Small intestine (tissue), 7 donors: ENCODE measurements around the gene SPTB. TPM values are rescaled to one million over a fixed set of nuclear protein-coding genes. Genes with fewer than 3 reads are reported as not detected.

Experiments
- DNase-seq, 2 donors: peaks; one replicate each; pipeline versions ENCODE4 v3.0.0 to v3.0.0-alpha.2; 2013
- FAIRE-seq: peaks from 2 replicates; lab custom pipeline; 2012; peaks lifted over from hg19 to GRCh38; lab: Jason Lieb, UNC
- H3K27ac ChIP-seq, 3 donors: one replicate each; pipeline ENCODE4 v1.5.1; 2013; ENCODE audit warnings: low read length in 2 of 3, mild to moderate bottlenecking in 2 of 3, control low read depth in 1 of 3, inconsistent platforms in 1 of 3, low read depth in 1 of 3, moderate library complexity in 1 of 3
- H3K27me3 ChIP-seq, 3 donors: one replicate each; pipeline ENCODE4 v1.6.1; 2013; ENCODE audit warnings: low read length in 3 of 3, inconsistent platforms in 1 of 3; ENCODE audit not compliant: control insufficient read depth in 3 of 3, insufficient read depth in 3 of 3
- H3K36me3 ChIP-seq, 3 donors: one replicate each; pipeline ENCODE4 v1.6.1; 2013; ENCODE audit warnings: low read length in 3 of 3, inconsistent platforms in 1 of 3, low read depth in 1 of 3, mild to moderate bottlenecking in 1 of 3, moderate library complexity in 1 of 3; ENCODE audit not compliant: control insufficient read depth in 3 of 3, insufficient read depth in 2 of 3
- H3K4me1 ChIP-seq, 3 donors: one replicate each; pipeline ENCODE4 v1.6.1; 2013; ENCODE audit warnings: low read length in 2 of 3, inconsistent platforms in 1 of 3, low read depth in 1 of 3, mild to moderate bottlenecking in 1 of 3, moderate library complexity in 1 of 3; ENCODE audit not compliant: control insufficient read depth in 3 of 3, insufficient read depth in 2 of 3
- H3K4me3 ChIP-seq, 3 donors: one replicate each; pipeline ENCODE4 v1.5.1; 2013; ENCODE audit warnings: low read length in 3 of 3, control low read depth in 1 of 3, inconsistent platforms in 1 of 3, low read depth in 1 of 3, mild to moderate bottlenecking in 1 of 3, moderate library complexity in 1 of 3
- H3K9me3 ChIP-seq, 2 donors: one replicate each; pipeline ENCODE4 v1.6.1; 2013; ENCODE audit warnings: low read depth in 1 of 2, low read length in 1 of 2; ENCODE audit not compliant: control insufficient read depth in 2 of 2, insufficient read depth in 1 of 2
- WGBS, 3 donors: extraction: QIAGEN DNeasy Blood & Tissue Kit; methylation state at CpG; one replicate each; pipeline ENCODE4 v1.1.7; 2013; 5-methylcytosine and 5-hydroxymethylcytosine counted together
- polyA plus RNA-seq, 4 donors: library from polyadenylated mRNA; stranded (reverse) in 3 of 4; unstranded in 1 of 4; fragments of 200-250 nt in 3 of 4; fragments of 120-200 nt in 1 of 4; gene quantifications; one replicate each; pipeline versions ENCODE4 v1.2.1 to v1.2.3, GENCODE V29; 2013
- donor health status: healthy with polysubstance abuse.
- donor health status: control.
- donor health status: control.
- donor health status: Bipolar disorder and iron deficiency.
- donor health status: healthy.

Gene SPTB
- polyA plus RNA-seq, 4 donors: under 0.01 to 1.2 (median 0.66) TPM

DNA sequence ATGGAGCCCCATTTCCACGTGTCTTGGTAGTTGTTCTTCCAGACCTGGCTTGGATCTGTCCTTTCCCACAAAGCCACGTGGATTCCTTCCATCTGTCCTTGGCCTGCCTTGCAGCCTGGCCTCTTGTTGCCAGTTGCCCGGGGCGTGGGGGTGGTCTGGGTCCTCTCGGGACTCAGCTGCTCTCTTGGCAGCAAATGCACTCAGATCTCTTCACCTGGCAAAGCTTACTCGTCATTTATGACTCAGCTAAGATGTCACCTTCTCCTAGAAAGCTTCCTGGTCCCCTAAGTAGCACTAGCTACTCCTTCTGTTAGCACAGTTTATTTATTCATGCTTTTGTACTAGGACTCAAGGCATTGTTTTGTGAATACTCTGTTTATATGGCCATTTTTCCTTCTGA lies 161.8 kb downstream of the SPTB start:
- peaks cover 0 to 38% (median 0%) of the 10 kb centered on the region in 3 donors for H3K36me3 ChIP-seq
- FAIRE-seq: no peak
- no peaks in the 10 kb centered on the region for H3K9me3 ChIP-seq
- no peaks in the 10 kb centered on the region for H3K27me3 ChIP-seq
- peaks cover 10 to 74% (median 17%) of the 10 kb centered on the region in 3 donors for H3K4me1 ChIP-seq
- DNase-seq: peak; percentile 56 to 63
- H3K4me3 ChIP-seq: no peak overlapping the region
- H3K27ac ChIP-seq: peak overlapping the region in 2 of 3 donors; percentile 8 to 88
- 11 to 43% (median 28%) methylated on average over 6 of the region's 6 CpGs for WGBS, 3 donors

DNA sequence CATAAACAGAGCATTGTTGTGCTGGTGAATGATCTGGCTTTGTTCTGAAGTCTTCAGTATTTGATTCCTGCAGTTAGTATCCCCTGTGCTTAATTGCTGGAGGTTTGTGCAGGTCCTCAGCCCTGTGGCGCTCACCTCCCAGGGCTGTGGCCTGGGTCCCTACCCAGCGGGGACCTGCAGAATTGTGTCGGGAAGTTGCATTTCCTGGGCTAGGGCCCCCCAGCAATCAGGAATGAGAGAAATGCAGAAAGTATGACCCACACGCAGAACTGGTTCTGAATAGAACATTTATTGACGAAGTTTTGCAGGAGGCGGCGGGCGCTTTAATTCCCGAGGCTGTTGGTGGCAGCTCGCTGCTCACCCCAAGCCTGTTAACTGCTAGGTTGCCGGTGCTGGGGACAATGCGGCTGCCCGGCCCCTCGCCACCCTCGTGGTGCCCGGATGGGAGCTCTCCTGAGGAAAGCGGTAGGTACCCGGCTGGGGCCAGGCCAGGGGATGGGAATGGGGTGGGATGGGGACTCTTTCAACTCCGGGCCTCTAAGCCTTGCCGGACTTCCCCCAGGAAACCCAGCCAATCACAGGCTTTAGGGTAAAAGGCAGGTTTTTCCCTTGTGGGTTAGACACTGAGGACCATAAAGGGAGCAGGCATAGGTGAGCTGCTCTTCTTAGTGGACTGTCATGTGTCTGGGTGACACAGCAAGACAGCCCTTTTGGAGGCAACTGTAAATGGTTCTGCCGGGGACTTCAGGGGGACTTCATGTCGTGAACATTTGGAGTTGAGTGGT lies 163.9 kb downstream of the SPTB start:
- Histone ChIP-seq H3K4me3 (peak overlapping the region in 1 of 3 donors; percentile 12), H3K27ac (peak overlapping the region in 2 of 3 donors; percentile 57 to 88)
- DNase-seq: peak in 1 of 2 donors; percentile 64

GRCh38 chr14:64715146-64715627 lies 164.5 kb downstream of the SPTB start:
- H3K4me1 ChIP-seq: peaks cover 10 to 53% (median 11%) of the 10 kb centered on the region in 3 donors

More for the DNA sequence above, 163.9 kb downstream of the SPTB start:
- no peaks in the 10 kb centered on the region for H3K9me3 ChIP-seq
- WGBS, 3 donors: 22 to 47% (median 43%) methylated on average over 21 to 22 of the region's 22 CpGs
- H3K36me3 ChIP-seq: peaks cover 0 to 35% (median 0%) of the 10 kb centered on the region in 3 donors
- no peak for FAIRE-seq
- no peaks in the 10 kb centered on the region for H3K27me3 ChIP-seq
- H3K4me1 ChIP-seq: peaks cover 10 to 59% (median 11%) of the 10 kb centered on the region in 3 donors

DNA sequence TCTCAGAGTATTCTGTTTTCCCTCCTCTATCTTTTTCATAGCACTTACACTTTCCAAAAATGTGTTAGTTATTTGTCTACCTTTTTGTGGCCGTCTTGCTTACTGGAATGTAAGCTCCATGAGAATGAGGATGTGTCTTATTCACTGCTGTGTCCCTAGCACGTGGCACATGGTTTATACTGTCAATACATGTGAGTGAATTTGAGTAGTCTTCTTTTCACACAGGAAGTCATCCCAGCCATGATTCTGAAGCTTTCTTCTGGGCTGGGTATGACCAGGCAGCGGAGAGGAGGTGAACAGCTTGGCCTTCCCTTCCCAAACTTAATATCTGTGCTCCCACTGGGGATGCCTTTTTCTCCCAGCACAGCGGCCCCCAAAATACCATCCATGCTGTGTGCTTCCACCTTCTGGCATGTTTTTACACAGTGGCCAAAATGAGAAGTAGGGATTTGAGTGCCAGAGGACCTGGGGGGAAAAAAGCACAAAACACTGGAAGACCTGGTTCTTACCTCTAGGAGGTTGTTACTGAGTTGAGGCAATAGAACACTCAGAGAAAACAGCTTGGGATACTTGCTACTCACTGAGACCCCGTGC lies 165.2 kb downstream of the SPTB start:
- Histone ChIP-seq H3K4me1 (peaks cover 8 to 52% (median 10%) of the 10 kb centered on the region in 3 donors), H3K36me3 (peaks cover 0 to 35% (median 0%) of the 10 kb centered on the region in 3 donors), H3K27me3 (no peaks in the 10 kb centered on the region), H3K27ac (no peak overlapping the region), H3K4me3 (no peak overlapping the region), H3K9me3 (no peaks in the 10 kb centered on the region)
- WGBS, 3 donors: 84 to 89% (median 87%) methylated on average over 5 of the region's 5 CpGs
- no peak for FAIRE-seq
- no peak for DNase-seq

More at GRCh38 chr14:64715146-64715627, 164.5 kb downstream of the SPTB start:
- H3K36me3 ChIP-seq: peaks cover 0 to 36% (median 0%) of the 10 kb centered on the region in 3 donors
- H3K27ac ChIP-seq: peak overlapping the region in 2 of 3 donors; percentile 11 to 88
- WGBS, 3 donors: 58 to 60% (median 59%) methylated on average over 4 of the region's 4 CpGs
- DNase-seq (no peak), FAIRE-seq (no peak)
- no peak overlapping the region for H3K4me3 ChIP-seq
- no peaks in the 10 kb centered on the region for H3K9me3 ChIP-seq
- no peaks in the 10 kb centered on the region for H3K27me3 ChIP-seq

GRCh38 chr14:64713677-64714076 lies 166.0 kb downstream of the SPTB start:
- H3K9me3 ChIP-seq: no peaks in the 10 kb centered on the region
- FAIRE-seq (no peak), DNase-seq (no peak)
- H3K4me3 ChIP-seq: no peak overlapping the region
- no peak overlapping the region for H3K27ac ChIP-seq
- peaks cover 11 to 52% (median 15%) of the 10 kb centered on the region in 3 donors for H3K4me1 ChIP-seq
- no peaks in the 10 kb centered on the region for H3K27me3 ChIP-seq
- peaks cover 0 to 37% (median 0%) of the 10 kb centered on the region in 3 donors for H3K36me3 ChIP-seq

DNA sequence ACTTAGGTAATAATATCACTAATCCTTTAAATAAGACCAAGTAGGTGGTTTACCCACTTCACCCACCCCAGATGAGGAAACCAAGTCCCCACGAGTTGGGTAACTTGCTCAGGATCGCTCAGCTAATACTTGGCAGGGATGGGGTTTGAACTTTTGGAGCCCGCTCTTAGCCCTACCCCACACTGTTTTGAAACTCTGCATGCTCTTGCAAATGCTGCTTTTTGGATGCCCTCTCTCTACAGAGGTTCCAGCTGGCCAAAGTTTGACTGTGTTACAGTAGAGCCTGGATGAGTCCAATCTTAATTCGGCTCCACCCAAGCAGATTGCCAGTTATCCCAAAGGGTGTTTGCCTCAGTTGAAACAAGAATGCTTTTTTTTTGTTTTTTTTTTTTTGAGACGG lies 168.7 kb downstream of the SPTB start:
- H3K4me3 ChIP-seq: no peak overlapping the region
- no peak overlapping the region for H3K27ac ChIP-seq
- no peaks in the 10 kb centered on the region for H3K9me3 ChIP-seq
- no peaks in the 10 kb centered on the region for H3K27me3 ChIP-seq
- WGBS, 3 donors: 75 to 88% (median 87%) methylated on average over 5 of the region's 5 CpGs
- H3K36me3 ChIP-seq: peaks cover 0 to 41% (median 0%) of the 10 kb centered on the region in 3 donors
- FAIRE-seq (no peak), DNase-seq (no peak)
- H3K4me1 ChIP-seq: peaks cover 13 to 50% (median 20%) of the 10 kb centered on the region in 3 donors

GRCh38 chr14:64709126-64709525 lies 170.6 kb downstream of the SPTB start:
- peak overlapping the region; percentile 45 to 93 (median 61) for H3K27ac ChIP-seq
- H3K27me3 ChIP-seq: no peaks in the 10 kb centered on the region
- no peaks in the 10 kb centered on the region for H3K9me3 ChIP-seq
- DNase-seq: no peak
- peaks cover 13 to 45% (median 15%) of the 10 kb centered on the region in 3 donors for H3K4me1 ChIP-seq
- no peak for FAIRE-seq
- WGBS, 3 donors: 71 to 87% (median 84%) methylated on average over 5 of the region's 5 CpGs
- no peak overlapping the region for H3K4me3 ChIP-seq
- H3K36me3 ChIP-seq: peaks cover 0 to 32% (median 0%) of the 10 kb centered on the region in 3 donors
